SK-N-MC (cell line): ENCODE results near the gene TNRC6B.

Experiments used
- EZH2 ChIP-seq: fragments of 200-600 bp; sonication (generic); IDR thresholded peaks from one replicate; pipeline ENCODE4 v1.6.1; 2017; ENCODE audit warnings: antibody characterized with exemption
- FOXP2 ChIP-seq: optimal IDR thresholded peaks from 2 replicates; pipeline ENCODE3; 2011; ENCODE audit warnings: mild to moderate bottlenecking, moderate library complexity; ENCODE audit not compliant: insufficient read depth; ENCODE audit errors: extremely low read length, control extremely low read depth
- POLR2AphosphoS5 ChIP-seq: IDR thresholded peaks from 2 replicates; pipeline ENCODE4 v1.6.1; 2012; ENCODE audit warnings: mild to moderate bottlenecking, low read depth, low read length, borderline replicate concordance

GRCh38 chr22:40258017-40258416, 80.3 kb downstream of the TNRC6B start:
- TF ChIP-seq EZH2 = no peak
- no peak for TF ChIP-seq POLR2AphosphoS5
- TF ChIP-seq FOXP2 = no peak
